H1 (cell line): ENCODE measurements around the gene KPNA4. TPM values are rescaled to one million over a fixed set of nuclear protein-coding genes. Genes with fewer than 3 reads are reported as not detected.

Experiments
- CTCF ChIA-PET: fragments of 300-600 bp; sonication (Branson Sonifier 250); formaldehyde crosslinking; loops from one replicate; lab custom pipeline; 2021; ENCODE audit not compliant: partially characterized antibody; lab: Charles Lee
- POLR2A ChIA-PET: fragments of 300-600 bp; sonication (Branson Sonifier 250); formaldehyde crosslinking; loops from one replicate; lab custom pipeline; 2021; ENCODE audit warnings: inconsistent platforms; ENCODE audit not compliant: partially characterized antibody; lab: Charles Lee
- DNase-seq, 2 experiments: peaks; one replicate each; pipeline versions ENCODE4 v3.0.0 to v3.0.0-alpha.2; 2010 to 2022; ENCODE audit warnings: low spot score in 2 of 2, low read depth in 1 of 2, mixed read lengths in 1 of 2
- FAIRE-seq: peaks from 2 replicates; lab custom pipeline; 2011; peaks lifted over from hg19 to GRCh38; lab: Jason Lieb, UNC
- H2AFZ ChIP-seq: 2 replicates; pipeline ENCODE4 v1.8.1; 2012; ENCODE audit warnings: low read length, inconsistent platforms
- H2AK5ac ChIP-seq: 2 replicates; pipeline ENCODE4 v1.6.1; 2013; ENCODE audit warnings: low read depth, low read length
- H2BK120ac ChIP-seq: replicated peaks from 2 replicates; pipeline ENCODE3; 2013; ENCODE audit warnings: low read depth, low read length, inconsistent platforms
- H2BK12ac ChIP-seq: 2 replicates; pipeline ENCODE4 v1.6.1; 2013; ENCODE audit warnings: low read depth, low read length
- H2BK15ac ChIP-seq: 2 replicates; pipeline ENCODE4 v1.6.1; 2013; ENCODE audit warnings: low read length
- H2BK20ac ChIP-seq: 2 replicates; pipeline ENCODE4 v1.6.1; 2013; ENCODE audit warnings: low read length
- H2BK5ac ChIP-seq: 2 replicates; pipeline ENCODE4 v1.6.1; 2013; ENCODE audit warnings: low read depth, low read length
- H3K14ac ChIP-seq: 2 replicates; pipeline ENCODE4 v1.6.1; 2013; ENCODE audit warnings: inconsistent platforms; ENCODE audit not compliant: insufficient read length
- H3K18ac ChIP-seq: 2 replicates; pipeline ENCODE4 v1.6.1; 2013; ENCODE audit warnings: low read length; ENCODE audit errors: extremely low read depth
- H3K23ac ChIP-seq: 2 replicates; pipeline ENCODE4 v1.6.1; 2013; ENCODE audit warnings: inconsistent platforms; ENCODE audit not compliant: insufficient read length
- H3K23me2 ChIP-seq: 2 replicates; pipeline ENCODE4 v1.6.1; 2013; ENCODE audit warnings: low read depth, low read length
- H3K27ac ChIP-seq: 2 replicates; pipeline ENCODE4 v1.6.1; 2011; ENCODE audit warnings: low read depth, low read length, inconsistent platforms
- H3K27me3 ChIP-seq, 4 experiments: replicated peaks in 1 of 4; 1 replicate in 1 of 4; 2 replicates in 3 of 4; pipeline versions ENCODE4 v1.6.1 to v1.8.1; 2011 to 2013; ENCODE audit warnings: low read length in 3 of 4, mild to moderate bottlenecking in 3 of 4, inconsistent platforms in 2 of 4, mixed read lengths in 2 of 4, moderate library complexity in 1 of 4; ENCODE audit not compliant: control insufficient read depth in 3 of 4, insufficient read depth in 3 of 4; ENCODE audit errors: extremely low read depth in 1 of 4
- H3K36me3 ChIP-seq, 4 experiments: 2 replicates each; pipeline versions ENCODE4 v1.6.1 to v1.8.1; 2011 to 2013; ENCODE audit warnings: mild to moderate bottlenecking in 4 of 4, low read length in 3 of 4, moderate library complexity in 2 of 4, control low read depth in 1 of 4, inconsistent platforms in 1 of 4; ENCODE audit not compliant: insufficient read depth in 4 of 4, control insufficient read depth in 2 of 4
- H3K4ac ChIP-seq: replicated peaks from 2 replicates; pipeline ENCODE3; 2013; ENCODE audit warnings: low read length, low read depth, mixed read lengths, inconsistent platforms; ENCODE audit not compliant: insufficient read length
- H3K4me1 ChIP-seq, 4 experiments: replicated peaks in 1 of 4; 1 replicate in 1 of 4; 2 replicates in 3 of 4; pipeline versions ENCODE4 v1.6.1 to v1.8.1; 2011 to 2013; ENCODE audit warnings: low read length in 3 of 4, inconsistent platforms in 2 of 4, mixed read lengths in 1 of 4; ENCODE audit not compliant: insufficient read depth in 4 of 4, control insufficient read depth in 3 of 4
- H3K4me2 ChIP-seq, 2 experiments: 2 replicates each; pipeline versions ENCODE4 v1.6.1 to v1.8.1; 2011 to 2013; ENCODE audit warnings: low read depth in 2 of 2, low read length in 2 of 2, control low read depth in 1 of 2, inconsistent platforms in 1 of 2, mild to moderate bottlenecking in 1 of 2; ENCODE audit not compliant: insufficient read depth in 1 of 2
- H3K4me3 ChIP-seq, 4 experiments: fragments of 200-600, 300-600 bp in 1 of 4; sonication (generic), shearing (Covaris generic), sonication (Bioruptor Twin) in 1 of 4; 2 replicates each; pipeline versions ENCODE4 v1.5.1 to v1.8.1; 2011 to 2016; ENCODE audit warnings: low read length in 4 of 4, low read depth in 3 of 4, control low read depth in 2 of 4, inconsistent platforms in 2 of 4, mild to moderate bottlenecking in 2 of 4, mixed read lengths in 1 of 4, moderate library complexity in 1 of 4; ENCODE audit not compliant: insufficient read depth in 2 of 4; ENCODE audit errors: extremely low read depth in 1 of 4
- H3K56ac ChIP-seq: replicated peaks from 2 replicates; pipeline ENCODE3; 2013; ENCODE audit warnings: low read depth, mild to moderate bottlenecking, mixed read lengths, low read length, inconsistent platforms; ENCODE audit not compliant: insufficient read length
- H3K79me1 ChIP-seq: 2 replicates; pipeline ENCODE4 v1.6.1; 2013; ENCODE audit warnings: low read depth, low read length, control low read depth
- H3K79me2 ChIP-seq, 2 experiments: 2 replicates each; pipeline versions ENCODE4 v1.6.1 to v1.8.1; 2012 to 2013; ENCODE audit warnings: low read length in 2 of 2, mild to moderate bottlenecking in 2 of 2, inconsistent platforms in 1 of 2; ENCODE audit not compliant: insufficient read depth in 2 of 2, control insufficient read depth in 1 of 2
- H3K9ac ChIP-seq, 4 experiments: replicated peaks in 1 of 4; 1 replicate in 1 of 4; 2 replicates in 3 of 4; pipeline versions ENCODE4 v1.6.1 to v1.8.1; 2011 to 2013; ENCODE audit warnings: low read depth in 3 of 4, low read length in 3 of 4, control low read depth in 2 of 4, mild to moderate bottlenecking in 2 of 4, moderate library complexity in 2 of 4, inconsistent platforms in 1 of 4; ENCODE audit errors: extremely low read depth in 1 of 4
- H3K9me3 ChIP-seq, 2 experiments: 2 replicates each; pipeline versions ENCODE4 v1.6.1 to v1.8.1; 2012 to 2013; ENCODE audit warnings: mild to moderate bottlenecking in 2 of 2, moderate library complexity in 2 of 2, control low read depth in 1 of 2, inconsistent platforms in 1 of 2, low read depth in 1 of 2, low read length in 1 of 2, mixed read lengths in 1 of 2; ENCODE audit not compliant: insufficient read depth in 2 of 2
- H4K20me1 ChIP-seq, 2 experiments: replicated peaks in 1 of 2; 2 replicates each; pipeline versions ENCODE3 to v1.8.1; 2011 to 2013; ENCODE audit warnings: inconsistent platforms in 2 of 2, low read length in 2 of 2, mild to moderate bottlenecking in 1 of 2; ENCODE audit not compliant: insufficient read depth in 2 of 2, control insufficient read depth in 1 of 2
- H4K5ac ChIP-seq: 2 replicates; pipeline ENCODE4 v1.6.1; 2013; ENCODE audit warnings: low read length, low read depth, mixed read lengths, inconsistent platforms; ENCODE audit not compliant: insufficient read length
- H4K8ac ChIP-seq: 2 replicates; pipeline ENCODE4 v1.8.0; 2013; ENCODE audit warnings: mild to moderate bottlenecking, moderate library complexity, low read length, inconsistent platforms; ENCODE audit not compliant: insufficient read depth; ENCODE audit errors: extremely low read depth
- H4K91ac ChIP-seq: replicated peaks from 2 replicates; pipeline ENCODE3; 2013; ENCODE audit warnings: low read length, mixed read lengths, inconsistent platforms; ENCODE audit not compliant: insufficient read length
- GABPA ChIP-seq: IDR thresholded peaks from 2 replicates; pipeline ENCODE4 v1.6.1; 2011; ENCODE audit warnings: mild to moderate bottlenecking, low read length, moderate library complexity, borderline replicate concordance; ENCODE audit not compliant: insufficient read depth
- WGBS, 2 experiments: shearing (Covaris generic) in 1 of 2; methylation state at CpG; one replicate each; pipeline versions ENCODE4 v1.1.6 to v1.1.7; 2013 to 2015; ENCODE audit warnings: low lambda C conversion rate in 2 of 2, mixed read lengths in 2 of 2, inconsistent platforms in 1 of 2, low coverage in 1 of 2, missing lambda C conversion rate in 1 of 2; ENCODE audit not compliant: insufficient replicate concordance in 2 of 2, insufficient coverage in 1 of 2, insufficient read length in 1 of 2; ENCODE audit errors: extremely low coverage in 1 of 2, missing lambda C conversion rate in 1 of 2; 5-methylcytosine and 5-hydroxymethylcytosine counted together
- polyA plus RNA-seq, 7 experiments: library from polyadenylated mRNA; depleted of rRNA in 3 of 7; stranded (reverse) in 5 of 7; unstranded in 2 of 7; fragments of >200 nt in 5 of 7; fragments of 200-250 nt in 2 of 7; gene quantifications; 1 replicate in 5 of 7; 2 replicates in 1 of 7; 4 replicates in 1 of 7; pipeline versions ENCODE4 v1.2.1 to v1.2.3, GENCODE V29; 2011 to 2013; ENCODE audit warnings: missing spikeins in 2 of 7, mixed read lengths in 2 of 7
- total RNA-seq: library from RNA; stranded (reverse); fragmentation: NEBNext Ultra II Directional; extraction: Animal tissue kit (Norgen Biotek cat#: 25700); gene quantifications from 2 replicates; pipeline ENCODE4 v1.2.1, GENCODE V29; 2021

The KPNA4 gene
- total and polyA plus RNA-seq, 2 of the 8 experiments (the other 6 are each of a cell fraction or from before 2014, with no cell fraction given) = 13.2 to 81.9 TPM

- H2BK15ac ChIP-seq = no peak overlapping the region
- H2BK120ac ChIP-seq = no peak overlapping the region
- 91% methylated on average over 2 of the region's 2 CpGs; no CpG with 5 or more reads in 1 of the 2 experiments for WGBS, 2 experiments
- H3K79me1 ChIP-seq = no peaks in the 10 kb centered on the region
- FAIRE-seq (no peak), DNase-seq (no peak)
- H3K4ac ChIP-seq = no peak overlapping the region
- ChIA-PET CTCF (interaction anchor here (0.8 to 3.0 kb wide), 3 partner anchors 7 to 13 kb away, joined by 3 to 13 read pairs (median 4); partner anchors contain the start of gene TRIM59), POLR2A (no interaction called here)
- no peak overlapping the region for H3K27ac ChIP-seq
- H3K23me2 ChIP-seq = no peaks in the 10 kb centered on the region
- no peak overlapping the region for H3K18ac ChIP-seq
- no peaks in the 10 kb centered on the region for H3K79me2 ChIP-seq
- H2BK5ac ChIP-seq = no peak overlapping the region
- no peak overlapping the region for H2BK12ac ChIP-seq
- no peak overlapping the region for H3K9ac ChIP-seq
- H3K4me1 ChIP-seq = peaks cover 0 to 4% (median 0%) of the 10 kb centered on the region in 4 experiments; a peak in 1 of 7 replicates
- no peak overlapping the region for H3K23ac ChIP-seq
- peaks cover 3 to 11% of the 10 kb centered on the region in 2 experiments; a peak in 3 of 4 replicates for H3K9me3 ChIP-seq
- no peak overlapping the region for H3K4me2 ChIP-seq
- no peak for TF ChIP-seq GABPA
- no peaks in the 10 kb centered on the region for H4K20me1 ChIP-seq
- no peak overlapping the region for H3K56ac ChIP-seq
- H4K5ac ChIP-seq = no peak overlapping the region
- no peaks in the 10 kb centered on the region for H3K36me3 ChIP-seq
- no peak overlapping the region for H2AFZ ChIP-seq
- no peak overlapping the region for H3K14ac ChIP-seq
- H4K91ac ChIP-seq = no peak overlapping the region
- no peaks in the 10 kb centered on the region; a peak in 1 of 7 replicates for H3K27me3 ChIP-seq
- H3K4me3 ChIP-seq = no peak overlapping the region
- H2AK5ac ChIP-seq = no peak overlapping the region
- no peak overlapping the region for H4K8ac ChIP-seq
- no peak overlapping the region for H2BK20ac ChIP-seq
Measured at GRCh38 chr3:160464321-160464720, 101.0 kb downstream of the KPNA4 start.
